Activated CD8-positive, alpha-beta memory T cell treated with anti-CD3 and anti-CD28 coated beads, Interleukin-2, amount 50 U/mL, for 1 hour (primary cell): Measurements from ENCODE around the gene SUGCT.
"Not testable (repeated sequence)": the region's sequence is repeated elsewhere in the genome, so short reads cannot be mapped to it uniquely, and the experiment has no call there.

Experiments
- DNase-seq: peaks from one replicate; pipeline ENCODE4 v3.0.0-alpha.2; 2020; ENCODE audit errors: extremely low read depth

SUGCT gene

DNA sequence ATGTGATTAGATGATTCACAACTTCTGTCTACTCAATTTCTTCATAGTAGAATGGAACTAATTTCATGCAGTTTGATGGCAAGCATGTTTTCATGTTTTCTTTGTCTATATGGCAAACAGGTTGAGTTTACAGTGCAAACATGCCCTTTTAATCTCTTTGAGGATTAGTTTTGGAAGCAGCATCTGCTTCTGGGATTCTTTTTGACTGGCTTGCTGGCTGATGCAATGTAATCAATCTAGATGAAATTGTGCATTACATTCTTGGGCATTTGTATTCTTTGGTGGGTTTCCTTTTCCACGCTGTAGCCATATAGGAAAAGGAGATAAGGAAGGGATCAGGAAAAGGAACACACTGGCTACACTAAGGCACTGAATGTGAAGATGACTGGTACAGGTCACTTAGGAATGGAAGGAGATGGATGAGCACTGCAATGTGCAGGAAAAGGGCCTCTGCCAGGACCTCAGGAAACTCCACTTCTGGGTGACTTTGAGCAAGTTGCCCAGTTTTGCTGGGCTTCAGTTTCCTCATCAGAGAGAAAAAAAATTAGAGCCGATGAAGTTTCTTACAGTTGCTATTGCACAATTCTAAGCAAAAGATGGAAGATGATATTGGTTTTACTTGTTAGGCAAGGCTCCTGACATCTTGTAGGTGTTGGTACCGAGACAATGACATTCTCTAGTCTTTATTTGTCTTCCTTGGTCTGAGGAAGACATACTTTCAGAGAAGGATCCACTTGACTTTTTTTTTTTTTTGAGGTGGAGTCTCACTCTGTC, 269.1 kb downstream of the SUGCT start:
- DNase-seq = no peak

- DNase-seq = no peak
Measured at GRCh38 chr7:40405991-40406390, 271.2 kb downstream of the SUGCT start.

DNA sequence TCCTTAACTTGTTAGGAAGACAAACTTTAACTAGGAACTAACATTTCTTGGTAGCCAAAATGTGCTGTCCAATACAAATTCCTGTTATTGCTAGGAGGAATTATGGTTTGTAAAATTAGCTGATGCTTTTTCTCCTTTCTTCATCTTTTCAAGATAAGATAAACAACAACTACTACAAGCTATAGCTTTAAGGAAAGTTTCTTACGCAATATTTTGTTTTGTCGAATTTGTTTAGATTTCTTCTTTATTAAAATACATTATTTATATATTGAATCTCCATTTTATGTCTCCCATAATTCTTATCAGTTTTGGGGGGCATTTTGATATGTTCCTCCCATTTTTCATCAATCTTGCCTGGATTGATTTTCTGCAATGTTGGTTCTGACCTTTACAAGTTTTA, 277.5 kb downstream of the SUGCT start:
- DNase-seq = no peak

DNA sequence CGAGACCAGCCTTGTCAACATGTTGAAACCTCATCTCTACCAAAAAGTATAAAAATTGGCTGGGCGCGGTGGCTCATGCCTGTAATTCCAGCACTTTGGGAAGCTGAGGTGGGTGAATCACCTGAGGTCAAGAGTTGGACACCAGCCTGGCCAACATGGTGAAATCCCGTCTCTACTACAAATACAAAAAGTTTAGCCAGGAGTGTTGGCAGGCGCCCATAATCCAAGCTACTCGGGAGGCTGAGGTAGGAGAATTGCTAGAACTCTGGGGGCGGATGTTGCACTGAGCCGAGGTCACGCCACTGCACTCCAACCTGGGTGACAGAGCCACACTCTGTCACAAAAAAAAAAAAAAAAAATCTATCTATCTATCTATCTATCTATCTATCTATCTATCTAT, 279.9 kb downstream of the SUGCT start:
- DNase-seq = not testable (repeated sequence)

DNA sequence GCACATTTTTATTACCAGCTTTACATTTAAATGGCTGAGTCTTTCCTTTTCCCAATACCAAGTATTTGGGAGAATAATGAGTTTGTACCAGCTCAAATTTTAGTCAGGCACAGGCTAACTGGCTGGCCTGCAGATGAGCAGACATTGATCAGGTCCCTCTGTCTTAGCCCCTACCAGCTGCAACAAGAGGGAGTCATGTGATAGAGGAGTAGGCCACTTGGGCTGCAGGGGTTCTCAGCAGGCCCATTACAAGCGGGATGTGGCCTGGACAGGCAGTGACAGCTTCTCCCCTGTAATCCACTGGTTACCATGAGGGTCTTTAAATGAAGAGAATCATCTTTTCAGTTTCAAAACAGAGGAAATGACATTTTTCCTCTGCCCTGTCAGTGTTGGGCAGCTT, 283.6 kb downstream of the SUGCT start:
- DNase-seq = no peak

- no peak for DNase-seq
Measured at GRCh38 chr7:40418983-40419382, 284.2 kb downstream of the SUGCT start.

DNA sequence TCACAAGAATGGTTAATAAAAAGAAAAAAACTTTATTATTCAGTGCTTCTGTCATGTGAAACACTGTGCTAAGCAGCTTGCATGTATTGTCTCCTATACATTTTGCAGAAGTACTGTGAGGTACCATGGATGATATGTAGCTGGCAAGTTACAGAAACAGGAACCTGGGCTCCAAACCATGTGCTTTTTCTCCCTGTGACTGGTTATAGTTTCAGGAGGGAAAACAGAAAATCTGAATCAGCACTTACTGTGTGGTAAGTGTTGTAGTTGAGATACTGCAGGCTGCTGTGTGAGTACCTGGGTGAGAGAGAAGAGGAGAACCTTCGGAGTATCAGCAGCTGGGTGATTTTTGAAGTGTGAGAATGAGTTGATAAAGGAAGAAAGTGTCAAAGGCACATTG, 285.0 kb downstream of the SUGCT start:
- DNase-seq = no peak

GRCh38 chr7:40421433-40421832, 286.6 kb downstream of the SUGCT start:
- no peak for DNase-seq

- DNase-seq = no peak
Measured at GRCh38 chr7:40425696-40426095, 290.9 kb downstream of the SUGCT start.

DNA sequence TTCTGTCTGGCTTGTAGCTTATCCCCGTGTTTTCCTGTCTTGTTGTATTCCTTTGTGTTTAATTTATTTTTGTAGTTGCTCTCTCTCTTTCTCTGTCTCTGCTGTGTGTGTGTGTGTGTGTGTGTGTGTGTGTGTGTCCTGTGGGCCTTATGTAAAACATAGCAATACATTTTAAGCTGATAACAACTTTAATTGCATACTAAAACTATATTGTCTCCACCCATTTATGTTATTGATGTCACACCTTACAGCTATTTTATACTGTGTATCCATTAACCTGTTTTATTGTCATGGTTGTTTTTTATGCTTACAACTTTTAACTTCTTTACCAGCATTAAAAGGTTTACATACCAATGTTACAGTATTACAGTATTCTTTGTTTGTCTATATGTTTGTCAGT, 293.6 kb downstream of the SUGCT start:
- no peak for DNase-seq

DNA sequence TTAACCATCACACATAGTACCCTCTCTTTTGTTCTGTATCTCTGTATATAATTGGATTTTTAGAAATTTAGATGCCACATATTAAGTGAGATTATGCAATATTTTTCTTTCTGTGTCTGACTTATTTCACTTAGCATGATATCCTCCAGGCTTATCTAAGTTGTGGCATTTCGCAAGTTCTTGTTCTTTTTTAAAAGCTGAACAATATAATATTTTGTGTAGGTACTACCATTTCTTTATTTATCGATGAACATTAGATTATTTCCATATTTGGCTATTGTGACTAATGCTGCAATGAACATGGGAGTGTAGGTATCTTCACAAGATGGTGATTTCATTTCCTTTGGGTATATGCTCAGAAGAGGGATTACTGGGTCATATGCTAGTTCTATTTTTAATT, 295.0 kb downstream of the SUGCT start:
- DNase-seq = no peak

DNA sequence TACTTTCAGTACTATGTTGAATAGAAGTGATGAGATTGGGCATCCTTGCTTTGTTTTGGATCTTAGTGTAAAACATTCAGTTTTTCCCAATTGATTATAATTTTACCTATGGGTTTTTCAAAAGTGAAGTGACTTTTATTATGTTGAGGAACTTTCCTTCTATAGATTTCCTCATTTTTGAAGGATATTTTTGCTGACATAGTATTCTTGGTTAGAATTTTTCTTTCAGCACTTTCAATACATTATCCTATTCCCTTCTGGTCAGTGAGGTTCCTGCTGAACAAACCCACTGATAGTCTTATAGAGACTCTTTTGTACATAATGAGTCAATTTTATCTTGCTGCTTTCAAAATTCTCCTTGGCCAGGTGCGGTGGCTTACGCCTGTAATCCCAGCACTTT, 297.2 kb downstream of the SUGCT start:
- no peak for DNase-seq

GRCh38 chr7:40436710-40437109, 301.9 kb downstream of the SUGCT start:
- DNase-seq = no peak

DNA sequence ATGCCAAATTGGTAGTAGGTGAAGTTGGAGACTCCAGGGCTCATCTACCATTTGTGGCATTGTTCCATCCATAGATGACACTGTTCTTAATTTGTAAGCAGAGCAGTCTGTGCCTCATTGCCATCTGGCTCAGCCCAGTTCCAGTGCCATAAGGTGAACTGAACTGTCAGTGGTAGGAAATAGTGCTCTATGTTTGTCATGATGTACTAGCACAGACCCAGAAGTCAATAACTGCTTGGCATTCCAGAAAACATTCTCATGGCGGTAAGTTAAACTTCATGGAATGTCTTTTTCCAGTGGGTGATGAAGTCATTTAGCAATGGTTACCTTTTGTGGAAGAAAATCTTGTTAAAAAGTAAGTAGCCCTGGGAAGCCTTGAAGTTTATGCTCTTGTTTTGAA, 302.7 kb downstream of the SUGCT start:
- DNase-seq = no peak

- DNase-seq = no peak
Measured at GRCh38 chr7:40437936-40438634, 303.3 kb downstream of the SUGCT start.

DNA sequence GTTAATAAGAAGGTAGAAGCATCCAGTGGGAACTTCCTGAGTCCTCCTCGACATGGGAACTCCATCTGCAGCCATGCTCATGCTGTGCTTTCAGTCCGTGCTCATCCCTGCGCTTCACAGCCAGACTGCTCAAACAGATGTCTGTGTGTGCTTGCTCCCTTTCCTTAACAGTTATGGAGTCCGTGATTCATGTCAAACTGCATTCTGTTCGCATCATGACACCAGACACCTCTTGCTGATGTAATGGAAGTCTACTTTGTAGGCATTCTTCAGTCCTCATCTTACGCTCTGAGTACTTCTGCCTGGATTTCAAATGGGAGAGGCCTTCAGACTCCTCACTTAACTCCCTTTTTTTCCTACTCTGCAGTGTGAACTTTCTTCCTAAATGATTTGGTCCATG, 304.9 kb downstream of the SUGCT start:
- no peak for DNase-seq

DNA sequence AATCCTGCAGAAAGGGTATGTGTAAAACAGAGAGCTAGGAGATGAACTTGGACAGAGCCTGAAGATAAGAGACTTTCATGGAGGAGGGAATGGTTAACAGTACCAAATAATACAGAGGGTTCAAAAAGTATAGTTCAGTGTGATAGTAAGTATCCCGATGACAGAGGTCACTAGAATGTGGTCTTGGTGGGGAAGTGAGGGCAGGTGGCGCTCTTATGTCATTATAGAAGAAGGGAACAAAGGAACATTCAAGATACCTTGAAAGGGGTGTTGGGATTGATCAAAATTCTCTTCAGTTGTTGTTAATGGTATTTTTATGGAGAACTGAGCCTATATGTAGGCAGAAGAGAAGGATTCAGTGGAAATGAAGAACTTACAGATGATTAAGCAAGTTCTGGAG, 312.5 kb downstream of the SUGCT start:
- no peak for DNase-seq

DNA sequence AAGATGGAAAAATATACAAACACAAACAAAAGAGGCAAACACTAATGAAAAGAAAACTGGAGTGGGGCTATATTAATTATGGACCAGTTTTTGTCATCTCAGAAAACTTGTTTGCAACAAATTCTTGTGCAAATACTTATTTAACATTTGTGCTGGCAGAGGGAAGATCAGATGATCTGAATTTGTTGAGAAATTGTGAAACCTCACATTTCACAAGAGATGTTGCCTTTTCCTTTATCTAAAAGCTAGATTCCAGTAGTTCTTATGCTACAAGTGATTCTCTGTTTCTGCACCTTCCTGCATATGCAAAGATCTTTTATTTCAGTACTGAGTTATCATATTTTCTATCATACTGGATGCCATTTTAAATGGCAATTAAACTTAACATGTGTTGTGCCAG, 320.7 kb downstream of the SUGCT start:
- DNase-seq = no peak

DNA sequence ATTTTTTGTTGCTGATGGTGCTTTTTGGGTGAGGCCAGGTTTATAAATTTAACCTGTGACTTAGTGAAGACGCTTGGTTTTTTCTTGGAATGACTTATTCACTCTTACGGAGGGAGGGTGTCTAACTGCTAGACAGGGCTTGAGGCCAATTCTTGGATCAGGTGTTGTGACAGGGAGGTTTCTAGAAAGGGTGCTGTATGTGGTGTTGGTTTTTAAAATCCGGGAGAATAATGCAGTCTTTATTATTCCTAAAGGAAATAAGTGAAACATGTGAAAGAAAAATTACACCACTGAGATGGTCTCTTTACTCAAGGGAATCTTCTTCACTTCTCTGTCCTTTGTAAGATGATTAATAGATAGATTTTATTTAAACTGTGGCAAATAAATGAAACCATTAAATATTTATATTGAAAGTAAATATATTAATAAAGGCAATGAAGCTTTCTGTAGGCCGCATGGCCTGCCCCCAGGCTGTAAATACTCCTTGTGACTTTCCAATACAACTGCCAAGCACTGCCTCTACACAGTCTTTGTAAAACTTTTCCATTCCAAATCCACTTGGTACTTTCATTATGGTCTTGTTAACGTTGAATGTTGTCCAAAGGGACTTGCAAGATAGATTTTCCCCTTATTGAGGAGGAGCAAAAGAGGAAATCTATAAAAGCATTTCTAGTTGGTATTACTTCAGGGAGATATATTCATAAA, 323.1 kb downstream of the SUGCT start:
- no peak for DNase-seq

DNA sequence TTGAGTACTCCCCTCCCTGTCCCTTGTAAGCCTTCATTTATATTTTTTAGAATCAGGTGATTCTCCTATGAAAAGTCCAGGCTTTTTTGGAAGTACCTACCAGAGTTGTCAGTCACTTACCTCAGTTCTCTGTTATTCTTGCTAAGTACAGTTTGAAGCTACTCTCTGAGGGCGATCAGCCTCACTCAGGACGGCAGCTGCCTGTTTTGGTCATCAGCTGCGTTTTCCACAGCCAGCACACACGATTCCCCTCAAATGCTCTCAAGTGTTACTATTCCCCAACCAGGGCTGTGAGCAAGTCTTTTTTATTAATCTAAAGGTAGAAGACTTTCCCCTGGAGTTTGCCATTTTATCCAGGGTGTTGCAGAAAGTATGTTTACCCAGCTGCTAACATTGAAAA, 328.6 kb downstream of the SUGCT start:
- DNase-seq = no peak

GRCh38 chr7:40468891-40469864, 334.4 kb downstream of the SUGCT start:
- no peak for DNase-seq

DNA sequence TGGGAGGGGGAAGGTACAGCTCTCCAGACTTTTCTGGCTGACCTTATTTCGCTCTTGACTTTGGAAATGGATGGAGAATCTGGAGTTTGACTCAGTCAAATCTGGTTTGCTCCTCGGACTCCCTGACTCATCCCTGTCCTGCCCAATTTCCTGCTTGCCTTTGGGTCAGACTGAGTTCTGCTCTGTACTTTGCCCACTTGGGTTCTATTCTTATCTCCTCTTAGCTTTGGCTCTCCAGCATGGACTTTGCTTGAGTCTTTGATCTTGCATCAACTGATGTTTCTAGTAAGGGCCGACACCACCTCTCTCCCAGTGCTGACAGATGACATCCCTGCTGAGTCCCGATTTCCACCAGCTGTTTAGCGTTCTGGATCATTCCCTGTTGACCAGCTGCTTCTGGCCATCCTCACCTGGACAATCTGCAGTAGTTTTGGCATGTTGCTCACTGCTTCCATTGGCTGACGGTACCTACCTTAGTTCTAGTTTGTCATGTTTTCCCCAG, 335.3 kb downstream of the SUGCT start:
- no peak for DNase-seq
